Measurements from ENCODE around the gene TGFBR3. TPM values are rescaled to one million over a fixed set of nuclear protein-coding genes. Genes with fewer than 3 reads are reported as not detected.

TGFBR3 gene
- total RNA-seq, 4 donors from 2014 or later, result 32.9 to 138 (median 58.8) TPM

DNA sequence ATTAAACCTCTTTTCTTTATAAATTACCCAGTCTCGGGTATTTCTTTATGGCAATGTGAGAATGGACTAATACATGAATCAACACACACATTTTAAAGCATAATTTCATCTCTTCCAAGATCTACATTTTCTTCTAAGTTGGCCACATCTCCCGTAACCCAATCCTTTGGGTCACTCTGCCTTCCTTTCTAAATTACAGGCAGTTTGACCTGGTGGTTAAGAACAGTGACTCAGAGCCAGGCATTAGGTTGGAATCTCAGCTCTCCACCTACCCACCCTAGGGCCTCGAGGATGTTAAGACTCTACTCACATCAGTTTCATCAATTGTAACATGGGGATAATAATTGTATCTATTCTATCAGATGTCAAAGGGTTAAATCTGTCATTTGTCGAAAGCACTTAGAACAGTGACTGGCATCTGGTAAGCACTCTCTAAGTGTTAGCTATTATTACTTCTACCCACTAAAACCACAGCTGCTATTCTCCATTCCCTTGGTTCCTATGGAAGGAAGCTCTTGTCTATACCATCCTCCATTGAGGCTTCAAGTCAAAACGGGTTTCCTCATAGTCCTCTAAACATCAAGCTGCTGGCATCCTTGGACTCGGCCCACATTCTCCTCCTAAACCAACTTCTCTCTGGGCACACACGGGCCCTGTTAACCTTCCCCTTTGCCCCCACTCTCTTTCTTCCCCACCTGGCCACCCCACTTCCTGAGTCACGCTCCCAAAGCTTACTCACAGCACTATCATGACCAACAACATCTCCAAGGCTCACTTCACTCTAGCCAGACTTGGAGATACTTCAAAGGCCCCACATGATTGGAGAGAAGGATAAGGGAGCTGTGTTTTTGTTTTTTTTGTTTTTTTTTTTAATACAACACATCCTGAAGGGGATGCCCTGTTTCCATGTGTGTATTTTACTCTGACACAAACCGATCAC lies 116.9 kb downstream of the TGFBR3 start:
- Histone ChIP-seq H3K9me3 (no peaks in the 10 kb centered on the region), H3K36me3 (no peaks in the 10 kb centered on the region), H3K27ac (no peak overlapping the region), H3K27me3 (no peaks in the 10 kb centered on the region), H3K4me1 (no peaks in the 10 kb centered on the region), H3K4me3 (no peak overlapping the region)
- TF ChIP-seq EP300 (IDR thresholded peaks at IDR 0.05; ENCODE audit: low read depth) (no peak), POLR2A (IDR thresholded peaks at IDR 0.05) (no peak), POLR2AphosphoS5 (IDR thresholded peaks at IDR 0.05) (no peak)
- TF ChIP-seq, protein P1, sequence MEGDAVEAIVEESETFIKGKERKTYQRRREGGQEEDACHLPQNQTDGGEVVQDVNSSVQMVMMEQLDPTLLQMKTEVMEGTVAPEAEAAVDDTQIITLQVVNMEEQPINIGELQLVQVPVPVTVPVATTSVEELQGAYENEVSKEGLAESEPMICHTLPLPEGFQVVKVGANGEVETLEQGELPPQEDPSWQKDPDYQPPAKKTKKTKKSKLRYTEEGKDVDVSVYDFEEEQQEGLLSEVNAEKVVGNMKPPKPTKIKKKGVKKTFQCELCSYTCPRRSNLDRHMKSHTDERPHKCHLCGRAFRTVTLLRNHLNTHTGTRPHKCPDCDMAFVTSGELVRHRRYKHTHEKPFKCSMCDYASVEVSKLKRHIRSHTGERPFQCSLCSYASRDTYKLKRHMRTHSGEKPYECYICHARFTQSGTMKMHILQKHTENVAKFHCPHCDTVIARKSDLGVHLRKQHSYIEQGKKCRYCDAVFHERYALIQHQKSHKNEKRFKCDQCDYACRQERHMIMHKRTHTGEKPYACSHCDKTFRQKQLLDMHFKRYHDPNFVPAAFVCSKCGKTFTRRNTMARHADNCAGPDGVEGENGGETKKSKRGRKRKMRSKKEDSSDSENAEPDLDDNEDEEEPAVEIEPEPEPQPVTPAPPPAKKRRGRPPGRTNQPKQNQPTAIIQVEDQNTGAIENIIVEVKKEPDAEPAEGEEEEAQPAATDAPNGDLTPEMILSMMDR (IDR thresholded peaks at IDR 0.05), result no peak
- in situ Hi-C loops (cut with MboI; ENCODE audit: low pct_ligation_motif_present in 1 of 4, low pct_unique_long_range_greater_than_20kb in 1 of 4, low sequenced_read_pairs in 3 of 4), result no loop called here
- DNase-seq, result no peak
- intact Hi-C loops (cut with DNase I; ENCODE audit: low total_unique reads), result no loop called here
- 76 to 77% methylated on average over 8 to 9 of the region's 9 CpGs for WGBS, 2 donors (ENCODE audit: low coverage in 1 of 2)

DNA sequence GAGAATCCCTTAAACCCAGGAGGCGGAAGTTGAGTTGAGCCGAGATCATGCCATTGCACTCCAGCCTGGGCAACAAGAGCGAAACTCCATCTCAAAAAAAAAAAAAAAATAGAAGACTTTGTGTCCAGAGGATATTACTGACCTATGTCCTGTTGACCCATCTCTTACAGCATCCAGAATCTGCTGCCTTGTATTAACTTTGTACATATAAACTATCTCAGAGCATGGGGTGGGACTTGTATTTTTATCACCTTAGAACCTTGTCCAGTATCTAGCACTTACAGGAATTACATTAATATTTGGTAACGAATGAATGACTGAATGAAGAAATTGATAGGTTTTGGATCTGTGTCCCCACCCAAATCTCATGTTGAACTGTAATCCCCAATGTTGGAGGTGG lies 117.8 kb downstream of the TGFBR3 start:
- H3K27ac ChIP-seq, result no peak overlapping the region
- H3K4me1 ChIP-seq, result no peaks in the 10 kb centered on the region
- H3K27me3 ChIP-seq, result no peaks in the 10 kb centered on the region
- no peak for DNase-seq
- H3K36me3 ChIP-seq, result no peaks in the 10 kb centered on the region
- no peak for TF ChIP-seq POLR2A (IDR thresholded peaks at IDR 0.05)
- TF ChIP-seq, protein P1 (IDR thresholded peaks at IDR 0.05), result no peak
- no peak for TF ChIP-seq EP300 (IDR thresholded peaks at IDR 0.05; ENCODE audit: low read depth)
- no peak for TF ChIP-seq POLR2AphosphoS5 (IDR thresholded peaks at IDR 0.05)
- WGBS, 2 donors (ENCODE audit: low coverage in 1 of 2), result 94 to 96% methylated on average over 4 of the region's 4 CpGs
- H3K9me3 ChIP-seq, result no peaks in the 10 kb centered on the region
- intact Hi-C loops (cut with DNase I; ENCODE audit: low total_unique reads), result no loop called here
- in situ Hi-C loops (cut with MboI; ENCODE audit: low pct_ligation_motif_present in 1 of 4, low pct_unique_long_range_greater_than_20kb in 1 of 4, low sequenced_read_pairs in 3 of 4), result no loop called here
- H3K4me3 ChIP-seq, result no peak overlapping the region

DNA sequence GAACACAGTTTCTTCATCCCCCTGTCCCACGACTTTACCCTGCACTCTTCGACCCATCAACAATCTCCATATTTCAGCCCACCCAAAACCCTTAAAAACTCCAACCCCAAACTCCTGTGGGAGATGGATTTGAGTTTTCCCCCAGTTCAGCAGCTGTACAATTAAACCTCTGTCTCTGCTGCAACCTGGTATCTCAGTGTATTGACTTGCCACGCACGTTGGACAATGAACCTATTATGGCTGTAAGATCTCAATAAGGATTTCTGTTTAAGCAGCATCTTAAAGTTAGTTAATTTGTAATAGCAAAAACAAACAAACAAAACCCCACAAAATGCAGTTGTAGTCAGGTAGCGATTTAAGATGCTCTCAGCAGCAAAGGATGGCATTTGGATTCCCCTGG lies 119.1 kb downstream of the TGFBR3 start:
- intact Hi-C loops (cut with DNase I; ENCODE audit: low total_unique reads) (no loop called here), in situ Hi-C loops (cut with MboI; ENCODE audit: low pct_ligation_motif_present in 1 of 4, low pct_unique_long_range_greater_than_20kb in 1 of 4, low sequenced_read_pairs in 3 of 4) (no loop called here)
- no CpG with 5 or more reads among the region's 5 CpGs for WGBS, 2 donors (ENCODE audit: low coverage in 1 of 2)
- Histone ChIP-seq H3K27ac (no peak overlapping the region), H3K36me3 (no peaks in the 10 kb centered on the region), H3K27me3 (no peaks in the 10 kb centered on the region), H3K9me3 (no peaks in the 10 kb centered on the region), H3K4me3 (no peak overlapping the region), H3K4me1 (peaks cover 0 to 5% (median under 1%) of the 10 kb centered on the region in 4 donors)
- DNase-seq, result no peak
- TF ChIP-seq POLR2AphosphoS5 (IDR thresholded peaks at IDR 0.05) (no peak), EP300 (IDR thresholded peaks at IDR 0.05; ENCODE audit: low read depth) (no peak), POLR2A (IDR thresholded peaks at IDR 0.05) (no peak)
- TF ChIP-seq, protein P1 (IDR thresholded peaks at IDR 0.05), result no peak

DNA sequence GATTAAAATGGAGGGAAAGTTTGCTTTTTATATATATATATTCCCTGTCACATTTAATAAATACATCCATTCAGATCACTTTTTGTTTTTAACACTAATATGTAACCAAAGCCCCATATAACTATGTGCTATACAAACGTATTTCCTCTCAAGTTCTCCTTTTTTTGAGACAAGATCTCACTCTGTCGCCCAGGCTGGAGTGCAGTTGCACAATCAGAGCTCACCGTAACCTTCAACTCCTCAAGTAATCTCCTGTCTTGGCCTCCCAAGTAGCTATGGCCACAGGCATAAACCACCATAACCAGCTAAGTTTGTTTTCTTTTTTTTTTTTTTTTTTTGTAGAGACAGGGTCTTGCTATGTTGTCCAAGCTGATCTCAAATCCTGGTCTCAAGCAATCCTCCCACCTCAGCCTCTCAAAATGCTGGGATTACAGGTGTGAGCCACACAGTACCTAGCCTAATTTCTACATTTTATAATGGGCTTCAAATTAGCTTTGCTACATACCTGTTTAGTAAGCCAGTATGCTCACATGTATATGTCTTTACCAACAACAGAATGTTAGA lies 120.0 kb downstream of the TGFBR3 start:
- no peak for DNase-seq
- no peaks in the 10 kb centered on the region for H3K36me3 ChIP-seq
- intact Hi-C loops (cut with DNase I; ENCODE audit: low total_unique reads) (no loop called here), in situ Hi-C loops (cut with MboI; ENCODE audit: low pct_ligation_motif_present in 1 of 4, low pct_unique_long_range_greater_than_20kb in 1 of 4, low sequenced_read_pairs in 3 of 4) (no loop called here)
- H3K9me3 ChIP-seq, result no peaks in the 10 kb centered on the region
- TF ChIP-seq POLR2A (IDR thresholded peaks at IDR 0.05) (no peak), EP300 (IDR thresholded peaks at IDR 0.05; ENCODE audit: low read depth) (no peak), POLR2AphosphoS5 (IDR thresholded peaks at IDR 0.05) (no peak)
- TF ChIP-seq, protein P1 (IDR thresholded peaks at IDR 0.05), result no peak
- no peak overlapping the region for H3K4me3 ChIP-seq
- no peak overlapping the region for H3K27ac ChIP-seq
- no peaks in the 10 kb centered on the region for H3K27me3 ChIP-seq
- WGBS, 2 donors (ENCODE audit: low coverage in 1 of 2), result 77 to 81% methylated on average over 3 of the region's 3 CpGs
- peaks cover 0 to 10% (median 3%) of the 10 kb centered on the region in 4 donors for H3K4me1 ChIP-seq
